HFF-Myc (cell line): ENCODE results near the gene SH3GL3.

Source experiments
- DNase-seq: peaks from one replicate; pipeline ENCODE4 v3.0.0-alpha.2; 2011; ENCODE audit warnings: low read depth; ENCODE audit errors: extremely low read depth
- H3K4me3 ChIP-seq: replicated peaks from 2 replicates; pipeline ENCODE4 v1.5.1; 2011; ENCODE audit warnings: low read depth, mild to moderate bottlenecking, control low read depth, low read length
- CTCF ChIP-seq: IDR thresholded peaks from 2 replicates; pipeline ENCODE4 v1.5.1; 2012; ENCODE audit warnings: mild to moderate bottlenecking, low read depth, low read length, control low read depth; ENCODE audit errors: missing control alignments

Gene SH3GL3

GRCh38 chr15:83472797-83473196, 25.7 kb downstream of the SH3GL3 start:
- TF ChIP-seq CTCF, result no peak
- DNase-seq, result no peak

DNA sequence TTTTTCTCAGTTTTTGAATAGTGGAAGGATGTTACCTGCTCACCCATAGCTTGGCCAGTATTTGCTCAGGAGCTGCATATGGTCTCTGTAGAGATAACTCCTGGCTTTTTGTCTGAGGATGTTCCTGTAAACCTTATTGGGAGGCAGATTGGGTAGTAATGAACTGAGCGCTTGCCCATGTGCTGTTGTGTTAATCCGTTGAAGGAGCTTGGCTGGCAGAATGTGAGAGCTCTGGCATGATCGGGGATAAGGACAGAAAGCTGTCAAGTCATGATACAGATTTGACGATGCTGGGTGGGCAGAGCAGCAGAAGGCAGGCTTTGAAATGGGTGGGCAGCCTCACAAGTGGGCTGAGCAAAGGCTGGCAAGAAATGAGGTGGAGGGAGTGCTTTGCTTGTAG, 27.4 kb downstream of the SH3GL3 start:
- DNase-seq, result no peak
- H3K4me3 ChIP-seq, result no peak overlapping the region
- TF ChIP-seq CTCF, result no peak

More at GRCh38 chr15:83472797-83473196, 25.7 kb downstream of the SH3GL3 start:
- H3K4me3 ChIP-seq, result no peak overlapping the region

- DNase-seq, result no peak
- no peak overlapping the region for H3K4me3 ChIP-seq
- TF ChIP-seq CTCF, result no peak
Measured at GRCh38 chr15:83475551-83475950, 28.4 kb downstream of the SH3GL3 start.

DNA sequence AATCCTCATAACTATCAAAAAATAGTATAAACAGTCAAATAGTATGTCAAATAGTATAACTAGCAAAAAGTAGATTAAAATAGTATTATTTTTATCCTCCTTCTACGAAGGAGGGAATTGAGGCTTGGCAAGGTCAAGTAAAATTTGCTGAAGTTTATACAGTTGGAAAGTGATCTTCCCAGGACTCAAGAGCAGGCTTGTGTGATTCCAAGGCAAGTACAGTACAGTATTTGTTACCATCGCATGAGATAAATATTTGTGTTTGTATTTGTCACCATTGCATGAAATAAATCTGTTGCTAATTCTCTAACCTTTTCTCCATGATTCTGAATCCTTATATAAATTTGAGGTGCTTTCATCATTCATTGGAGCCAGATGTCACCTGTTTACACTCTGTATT, 28.9 kb downstream of the SH3GL3 start:
- no peak overlapping the region for H3K4me3 ChIP-seq
- no peak for TF ChIP-seq CTCF
- no peak for DNase-seq

- TF ChIP-seq CTCF, result no peak
- no peak overlapping the region for H3K4me3 ChIP-seq
- no peak for DNase-seq
Measured at GRCh38 chr15:83476708-83477107, 29.6 kb downstream of the SH3GL3 start.

DNA sequence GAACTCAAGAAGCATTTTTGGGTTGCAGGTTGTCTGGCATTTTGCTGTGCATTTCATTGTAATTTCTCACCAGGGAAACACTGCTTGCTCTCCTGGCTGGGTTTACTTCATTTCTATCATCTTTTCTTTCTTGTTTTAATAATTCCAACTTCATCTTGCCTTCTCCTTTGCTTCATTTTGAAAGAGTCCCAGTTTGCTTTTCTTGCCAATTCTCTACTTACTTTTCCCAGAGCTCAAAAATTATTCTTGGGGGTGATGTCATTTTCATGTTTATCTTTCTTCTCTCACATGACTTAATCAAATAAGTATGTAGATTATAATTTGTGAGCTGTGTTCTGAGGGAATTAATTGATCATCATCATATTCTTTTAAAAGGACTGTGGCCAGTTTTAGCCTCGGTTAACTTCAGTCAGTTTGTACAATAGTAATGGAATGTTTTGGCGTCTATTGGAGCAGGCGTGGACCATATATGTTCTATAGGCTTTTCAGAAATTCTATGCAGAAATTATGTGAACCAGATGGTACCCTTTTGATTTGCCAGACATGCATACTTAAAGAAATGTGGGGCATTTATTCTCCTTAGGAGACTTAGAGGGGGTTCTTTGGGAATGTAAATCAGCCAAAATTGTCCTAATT, 30.1 kb downstream of the SH3GL3 start:
- no peak for TF ChIP-seq CTCF
- H3K4me3 ChIP-seq, result no peak overlapping the region
- DNase-seq, result no peak
